CD4-positive, alpha-beta T cell treated with Interleukin-15 for 1 hour (primary cell): Measurements from ENCODE around the gene PBXIP1.
A peak's percentile ranks its signal among the peaks of the same experiment; 100 is the strongest.

Experiments
- DNase-seq: peaks from one replicate; pipeline ENCODE4 v3.0.0-alpha.2; 2020

The PBXIP1 gene

DNA sequence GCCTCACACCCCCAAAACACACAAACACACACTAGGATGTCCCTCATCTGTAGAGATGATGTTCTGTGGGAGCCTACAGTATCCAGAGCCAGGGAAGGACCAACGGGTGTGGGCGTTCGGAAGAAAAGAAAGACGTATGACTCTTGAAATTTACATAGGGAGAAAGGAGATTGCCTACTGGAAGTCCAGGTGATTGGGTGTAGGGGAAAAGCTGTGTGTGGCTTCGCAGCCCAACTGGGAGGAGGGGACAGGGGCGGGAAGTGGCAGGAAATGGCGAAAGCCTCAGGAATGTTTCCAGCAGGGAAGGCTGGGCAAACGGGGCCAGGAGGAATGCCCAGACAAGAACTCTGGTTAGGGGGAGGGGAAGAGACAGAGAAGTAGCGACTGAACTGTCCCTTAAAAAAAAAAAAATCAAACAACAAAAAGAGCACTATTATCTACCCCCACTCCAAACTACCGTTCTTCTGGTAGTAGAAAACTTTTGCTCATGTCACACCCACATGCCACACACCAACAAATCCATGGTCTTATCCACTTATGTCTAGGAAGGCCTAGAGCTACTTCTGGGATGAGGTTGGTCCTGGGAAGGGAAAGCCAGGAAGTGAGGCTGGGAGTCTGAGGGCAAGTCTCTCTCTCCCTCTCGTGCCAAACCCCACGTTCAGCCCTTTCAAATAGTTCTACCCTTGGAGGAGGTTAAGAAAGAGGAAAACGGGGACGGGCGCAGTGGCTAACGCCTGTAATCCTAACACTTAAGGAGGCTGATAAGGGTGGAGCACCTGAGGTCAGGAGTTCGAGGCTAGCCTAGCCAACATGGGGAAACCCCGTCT is 16.8 kb upstream of the PBXIP1 start:
- DNase-seq, result no peak

DNA sequence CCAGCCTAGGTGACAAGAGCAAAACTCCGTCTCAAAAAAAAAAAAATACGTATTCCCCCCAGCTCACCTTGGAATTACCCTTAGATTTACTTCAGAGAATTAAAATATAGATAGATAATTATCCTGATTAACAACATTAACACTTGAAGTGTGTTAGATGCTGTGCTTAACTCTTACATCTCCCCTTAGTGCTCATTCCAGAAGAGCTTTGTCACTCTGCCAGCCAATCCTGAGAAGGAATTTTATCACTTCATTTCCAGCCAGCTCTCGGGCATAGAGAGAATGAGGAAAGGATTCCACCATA is 16.3 kb upstream of the PBXIP1 start:
- DNase-seq, result no peak

DNA sequence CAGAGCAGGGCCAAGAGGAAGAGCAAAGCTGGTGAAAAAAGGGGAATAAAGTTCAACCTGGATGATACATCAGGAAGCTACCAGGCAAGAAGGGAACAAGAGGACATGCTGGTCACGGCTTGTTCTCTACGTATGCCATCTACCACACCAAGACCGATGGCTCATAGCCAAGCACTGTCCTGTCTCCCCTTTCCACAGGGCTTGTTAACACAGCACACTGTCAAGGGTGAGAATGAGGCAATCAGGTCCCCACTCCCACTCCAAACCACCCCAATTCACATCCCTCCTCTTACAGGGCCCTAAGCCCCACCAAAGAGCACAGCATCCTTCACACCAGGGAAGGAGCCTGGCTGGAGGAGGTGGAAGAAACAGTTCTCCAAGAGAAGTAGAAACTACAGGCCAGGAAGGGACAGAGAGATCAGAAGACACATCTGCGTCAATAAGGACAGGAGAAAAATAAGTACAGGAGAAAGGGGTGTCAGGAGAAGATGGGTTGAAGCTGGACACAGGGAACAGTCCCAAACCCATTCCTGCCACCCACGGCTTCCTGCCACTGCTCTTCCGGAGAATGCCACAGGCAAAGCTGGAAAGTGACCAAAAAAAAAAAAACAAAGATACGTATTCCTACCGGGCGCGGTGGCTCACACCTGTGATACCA is 15.6 kb upstream of the PBXIP1 start:
- no peak for DNase-seq

DNA sequence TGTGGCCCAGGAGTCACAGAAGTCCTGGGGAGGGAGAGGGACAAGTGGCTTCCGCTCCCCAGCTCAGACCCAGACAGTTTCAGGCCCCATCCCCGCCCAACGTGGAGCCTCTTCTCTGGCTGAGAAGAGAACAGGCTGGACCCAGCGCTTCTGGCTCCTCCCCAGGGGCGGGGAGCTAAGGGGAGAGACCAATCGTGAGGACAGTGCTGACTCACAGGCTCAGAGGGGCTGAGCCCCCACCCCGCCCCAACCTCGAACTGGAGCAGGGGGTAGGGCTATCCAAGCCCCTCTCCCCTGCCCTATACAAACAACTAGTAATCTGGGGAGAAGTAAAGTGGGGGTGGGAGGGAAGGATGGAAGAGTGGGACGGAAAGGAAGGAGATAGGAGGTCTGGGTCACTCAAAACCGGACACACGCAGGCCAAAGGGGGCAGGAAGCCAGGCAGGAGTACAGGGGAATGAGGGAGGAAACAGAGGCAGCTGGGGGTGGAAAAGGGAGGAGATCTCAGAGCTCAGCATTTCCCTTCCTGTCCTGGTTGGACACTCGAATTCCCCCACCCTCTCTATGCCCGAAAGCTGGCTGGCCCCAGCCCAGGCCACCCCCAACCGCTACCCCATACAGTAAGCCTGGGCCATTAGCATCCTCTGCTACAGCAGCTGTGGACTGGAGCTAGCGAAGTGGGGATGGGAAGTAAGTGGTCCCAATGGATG is 14.9 kb upstream of the PBXIP1 start, which contains the start of gene SHC1:
SHC1 (minus strand) TSS at position 117 of the 710 bp plus-strand sequence. CDS start 221 bp downstream, outside the sequence.
- peak; percentile 67 for DNase-seq

DNA sequence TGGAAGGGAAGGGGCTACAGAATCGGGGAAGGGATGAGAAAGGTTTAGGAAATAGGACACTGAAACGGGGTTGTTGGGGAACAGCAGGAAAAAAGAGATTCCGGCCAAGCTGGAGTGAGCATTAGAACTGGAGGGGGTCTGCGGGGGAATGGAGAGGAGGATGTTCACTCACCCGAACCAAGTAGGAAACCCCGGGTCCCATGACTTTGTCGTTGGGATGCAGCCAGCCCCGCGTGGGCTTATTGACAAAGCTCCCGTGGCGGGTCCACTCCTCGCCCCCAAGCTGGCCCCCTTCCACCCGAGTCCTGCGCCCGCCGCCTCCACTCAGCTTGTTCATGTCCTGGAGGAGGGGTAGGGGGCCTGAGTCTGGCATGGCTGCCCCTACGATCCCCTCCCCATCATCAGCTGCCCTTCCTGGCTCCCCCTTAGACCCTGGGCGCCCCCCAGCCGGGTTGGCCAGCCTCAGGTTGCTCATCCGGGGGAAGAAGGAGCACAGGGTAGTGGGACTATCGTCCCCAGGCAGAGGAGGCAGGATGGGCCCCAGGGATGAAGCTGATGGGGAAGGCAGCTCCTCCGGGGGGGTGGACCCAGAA is 14.1 kb upstream of the PBXIP1 start:
- DNase-seq, result no peak

DNA sequence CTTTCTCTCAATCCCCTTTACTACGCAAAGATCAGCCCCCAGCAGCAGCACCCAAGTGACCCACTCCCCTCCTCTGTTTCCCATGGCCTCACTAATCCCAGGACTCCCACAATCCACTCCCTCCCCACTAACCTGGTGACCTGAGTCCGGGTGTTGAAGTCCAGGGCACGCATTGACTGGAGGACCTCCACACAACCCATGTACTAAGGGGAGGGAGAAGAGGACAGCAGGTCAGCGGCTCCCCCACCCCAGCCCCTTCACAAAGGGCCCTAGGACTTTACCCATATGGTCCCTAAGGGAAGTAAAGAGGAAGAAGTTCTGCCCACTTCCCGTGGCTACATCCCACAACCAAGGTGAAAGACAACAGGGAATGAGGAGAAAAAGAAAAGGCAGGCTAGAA is 13.3 kb upstream of the PBXIP1 start:
- DNase-seq, result no peak

DNA sequence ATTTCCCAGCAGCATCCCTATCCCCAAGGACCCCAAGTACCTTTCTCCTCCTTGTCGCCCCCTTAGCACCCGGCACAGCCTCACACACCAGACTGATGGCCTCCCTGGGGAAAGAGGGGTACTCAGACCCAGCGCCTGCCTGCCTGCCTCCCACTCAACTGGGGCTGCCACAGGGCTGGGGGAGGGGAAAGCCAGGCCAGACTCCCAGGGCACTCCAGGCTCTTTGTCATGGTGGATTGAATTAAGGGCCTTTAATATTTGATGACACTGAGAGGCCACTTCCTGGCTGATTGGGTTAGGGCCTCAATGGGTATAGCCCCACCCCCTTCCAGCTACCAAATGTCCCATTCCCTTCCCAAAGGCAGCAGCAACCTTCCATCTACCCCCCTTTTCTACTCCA is 12.8 kb upstream of the PBXIP1 start:
- DNase-seq, result no peak

DNA sequence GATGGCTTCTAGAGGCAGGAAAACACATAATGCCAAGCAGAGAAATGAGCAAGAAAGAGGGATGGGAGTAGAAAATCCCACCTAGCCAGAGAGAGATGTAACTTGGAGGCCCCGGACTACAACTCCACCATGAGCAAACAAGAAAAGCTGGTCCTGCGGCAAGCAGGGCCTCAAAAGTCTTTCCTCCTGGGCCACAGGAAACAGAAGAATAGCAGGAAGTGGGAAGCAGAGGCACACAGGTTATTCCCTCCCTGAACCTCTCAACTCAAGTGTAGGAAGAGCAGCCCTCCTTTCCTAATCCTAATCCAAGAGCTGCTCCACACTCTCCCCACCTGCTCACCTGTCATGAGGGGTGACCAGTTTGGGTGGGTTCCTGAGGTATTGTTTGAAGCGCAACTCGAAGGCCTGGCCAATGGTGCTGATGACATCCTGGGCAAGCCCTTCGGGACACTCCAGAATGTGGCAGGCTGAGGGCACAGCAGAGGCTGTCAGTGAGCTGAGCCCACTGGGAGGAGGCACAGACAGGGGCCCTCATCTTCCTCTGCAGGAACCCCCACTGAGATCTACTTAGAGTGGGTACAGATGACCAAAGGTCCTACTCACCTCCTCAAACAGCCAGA is 11.5 kb upstream of the PBXIP1 start:
- DNase-seq, result no peak

DNA sequence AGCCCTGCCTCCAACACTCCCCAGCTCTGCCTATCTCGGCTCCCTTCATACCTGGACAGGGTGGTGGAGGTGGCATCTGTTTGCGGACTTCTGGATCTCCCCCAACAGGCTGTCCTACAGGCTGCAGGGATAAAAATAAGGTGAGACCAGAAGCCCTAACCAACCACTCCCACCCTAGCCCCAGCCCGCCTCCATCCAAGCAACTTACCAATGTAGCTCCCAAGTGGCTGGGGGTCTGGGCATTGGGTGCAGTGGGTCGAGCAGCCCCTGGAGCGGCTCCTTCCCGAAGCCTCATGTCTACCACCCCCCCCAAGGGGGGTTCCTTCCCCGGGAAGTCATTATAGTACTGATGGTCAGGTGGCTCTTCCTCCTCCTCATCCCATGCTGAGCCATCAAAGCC is 10.2 kb upstream of the PBXIP1 start:
- DNase-seq, result no peak

DNA sequence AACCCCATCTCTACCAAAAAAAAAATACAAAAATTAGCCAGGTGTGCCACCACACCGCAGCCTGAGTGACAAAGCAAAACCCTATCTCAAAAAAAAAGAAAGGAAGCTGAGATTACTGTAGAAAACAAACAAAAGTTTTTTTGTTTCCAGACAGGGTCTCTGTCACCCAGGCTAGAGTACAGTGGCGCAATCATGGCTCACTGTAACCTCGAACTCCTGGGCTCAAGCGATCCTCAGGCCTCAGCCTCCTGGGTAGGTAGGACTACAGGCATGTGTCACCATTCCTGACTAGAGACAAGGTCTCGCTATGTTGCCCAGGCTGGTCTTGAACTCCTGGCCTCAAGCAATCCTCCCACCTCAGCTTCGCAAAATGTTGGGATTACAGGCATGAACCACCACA is 8.5 kb upstream of the PBXIP1 start:
- DNase-seq, result no peak

DNA sequence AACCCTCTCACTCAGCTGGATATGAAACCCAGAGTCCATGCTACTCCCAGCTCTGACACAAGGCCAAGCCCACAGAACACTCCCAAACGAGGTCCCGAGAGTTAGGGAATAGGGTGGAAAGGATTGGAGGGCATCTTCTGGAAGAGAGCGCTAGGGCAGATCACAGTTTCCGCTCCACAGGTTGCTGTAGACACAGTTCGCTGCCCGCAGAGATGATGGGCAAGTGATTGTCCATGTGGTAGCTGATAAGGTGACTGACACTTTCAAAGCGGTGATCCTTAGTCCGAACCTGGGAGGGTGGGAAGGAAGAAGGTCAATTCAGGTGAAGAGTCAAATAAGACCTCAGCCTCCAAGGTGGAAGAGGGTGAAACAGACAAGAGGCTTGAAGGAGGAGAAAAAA is 7.7 kb upstream of the PBXIP1 start:
- no peak for DNase-seq

DNA sequence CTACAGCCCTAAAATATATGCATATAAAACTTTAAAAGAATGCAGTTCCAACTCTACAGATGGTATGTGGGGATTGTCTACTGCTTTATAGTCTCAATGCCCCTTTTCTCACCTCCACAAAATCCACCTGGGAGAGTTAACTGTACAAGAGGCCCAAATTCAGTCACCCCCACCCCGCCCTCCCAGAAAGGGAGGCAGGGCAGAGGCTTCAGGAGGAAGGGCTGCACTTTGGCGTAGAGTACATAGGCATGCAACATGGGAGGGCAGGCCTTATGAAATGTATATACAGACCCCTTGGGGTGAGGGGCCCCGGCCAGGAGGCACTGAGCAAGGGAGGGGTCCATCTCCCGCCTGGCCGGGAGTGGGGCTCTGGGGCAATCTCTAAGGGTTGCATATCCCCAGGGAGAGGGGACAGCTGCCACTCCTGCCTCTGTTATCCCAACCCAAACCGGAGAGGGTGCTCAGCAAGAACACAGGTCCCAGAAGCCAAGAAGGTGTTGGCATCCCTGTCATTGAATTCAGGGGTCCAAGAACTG is 7.0 kb upstream of the PBXIP1 start:
- DNase-seq, result no peak

DNA sequence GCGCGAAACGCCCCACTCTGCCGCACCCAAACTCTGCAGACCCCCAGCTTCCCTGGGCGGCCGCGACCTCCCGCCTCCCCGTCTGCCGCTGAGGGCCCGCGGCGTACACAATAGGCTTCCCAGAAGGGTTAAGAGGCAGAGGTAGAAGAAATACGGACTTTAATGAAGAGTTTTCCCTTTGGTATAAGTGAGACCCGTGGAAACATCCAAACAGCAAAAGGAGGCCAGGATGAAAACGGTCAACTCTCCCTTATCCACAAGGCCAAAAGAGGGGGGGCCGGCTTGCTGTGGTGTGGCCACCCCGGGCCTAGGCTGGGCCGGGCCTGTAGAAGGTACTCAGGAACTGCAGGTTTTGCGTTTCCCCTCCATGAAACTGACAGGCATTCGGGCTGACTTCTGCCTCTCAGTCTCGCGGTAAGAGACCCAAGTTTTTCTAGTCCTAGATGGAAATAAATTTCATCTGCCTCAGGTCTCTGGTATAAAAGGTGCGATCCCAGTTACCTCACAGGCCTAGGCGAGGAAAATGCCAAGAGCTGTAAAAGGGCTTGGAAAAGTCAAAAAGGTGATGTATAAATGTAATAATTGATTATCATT is 6.4 kb upstream of the PBXIP1 start:
- no peak for DNase-seq

DNA sequence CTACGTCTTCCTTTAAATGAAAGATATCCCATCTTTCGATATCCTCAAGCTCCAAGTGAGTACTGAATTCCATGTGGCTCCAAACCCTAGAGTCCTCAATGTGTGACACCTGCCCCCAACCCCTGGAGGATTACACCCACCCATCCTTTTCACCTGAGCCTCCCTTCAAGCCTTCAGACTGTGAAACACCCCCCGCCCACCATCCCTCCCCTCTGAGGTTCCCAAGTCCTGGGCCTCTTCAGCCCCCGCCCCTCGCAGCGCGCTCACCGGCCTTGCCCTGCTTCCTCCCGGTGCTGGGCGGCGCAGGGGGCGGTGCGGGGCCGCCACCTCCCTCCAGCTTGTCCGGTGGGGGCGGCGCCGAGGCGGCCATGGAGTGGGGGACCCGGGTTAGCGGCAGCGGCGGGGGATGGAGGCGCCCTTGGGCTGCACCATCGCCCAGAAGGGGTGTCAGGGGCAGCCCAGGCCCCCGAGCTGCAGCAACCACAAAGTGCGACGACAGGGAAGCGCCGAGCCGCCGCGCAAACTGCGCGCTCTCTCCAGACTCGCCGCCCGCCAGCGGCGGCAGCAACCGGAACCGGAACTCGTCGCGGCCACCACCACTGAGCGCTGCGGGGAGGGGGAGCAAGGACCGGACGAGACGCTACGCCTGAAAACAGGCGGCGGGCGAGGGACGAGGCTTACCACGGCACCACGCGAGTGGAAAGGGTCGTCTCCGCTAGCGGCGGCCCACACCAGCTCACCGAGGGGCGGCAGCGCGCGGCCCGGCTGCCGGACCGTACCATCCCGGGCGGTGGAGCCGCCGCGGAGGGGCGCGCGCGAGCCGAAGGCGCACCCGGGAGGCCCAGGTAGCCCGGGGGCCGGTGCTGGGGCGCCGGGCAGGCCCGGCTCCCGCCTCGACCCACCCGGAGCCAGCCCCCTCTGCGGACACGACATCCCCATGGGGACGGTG is 5.6 kb upstream of the PBXIP1 start, which contains the start of gene PYGO2:
PYGO2 (minus strand) TSS at position 576 of the 949 bp plus-strand sequence; CDS start at position 370, 206 bp downstream.
- peak; percentile 81 for DNase-seq

DNA sequence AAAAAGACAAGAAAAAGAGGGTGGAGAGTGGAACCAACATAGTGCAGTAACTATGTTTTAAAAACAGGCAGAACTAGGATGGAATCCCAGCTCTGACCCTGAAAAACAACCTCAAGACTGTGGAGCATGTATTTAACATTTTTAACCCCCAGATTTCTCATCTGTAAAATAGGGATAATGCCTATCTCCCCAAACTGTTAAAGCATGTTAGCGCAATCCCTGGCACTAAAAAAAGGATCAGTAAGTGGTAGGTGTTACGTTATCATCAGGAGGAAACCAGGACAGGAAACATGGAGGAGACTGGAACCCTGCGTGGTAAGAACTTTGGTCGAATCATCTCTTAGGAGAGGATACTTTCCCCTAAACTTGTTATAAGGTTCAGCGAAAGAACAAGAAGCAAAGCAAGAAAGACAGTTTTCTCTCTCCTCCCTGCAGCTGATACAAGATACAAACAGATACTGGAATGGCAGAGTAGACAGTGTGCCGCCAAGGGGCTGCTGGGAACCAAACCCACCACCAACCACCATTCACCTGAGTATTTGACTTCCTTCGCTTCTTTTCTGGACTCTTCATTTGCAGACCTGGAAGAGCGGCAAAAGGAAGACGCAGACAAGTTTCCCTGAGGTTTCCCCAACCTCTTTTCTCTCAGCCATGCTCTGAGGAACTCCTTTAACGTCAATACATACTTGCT is 4.7 kb upstream of the PBXIP1 start:
- no peak for DNase-seq

DNA sequence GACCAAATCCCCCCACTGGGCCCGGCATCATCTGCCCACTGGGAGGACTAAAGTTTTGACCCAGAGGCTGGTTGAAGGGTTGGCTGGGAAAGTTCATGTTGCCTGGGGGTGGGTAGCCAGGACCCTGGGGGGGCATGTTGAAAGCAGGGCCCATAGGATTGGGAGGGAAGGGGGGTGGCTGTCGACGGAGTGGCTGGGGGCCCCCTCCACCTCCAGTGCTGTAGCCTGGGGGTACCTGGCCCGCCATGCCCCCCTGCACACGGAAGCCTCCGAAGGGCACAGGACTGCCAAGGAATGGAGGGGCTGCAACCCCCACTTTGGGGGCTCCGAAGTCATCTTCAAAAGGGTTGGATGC is 3.5 kb upstream of the PBXIP1 start:
- DNase-seq, result no peak

DNA sequence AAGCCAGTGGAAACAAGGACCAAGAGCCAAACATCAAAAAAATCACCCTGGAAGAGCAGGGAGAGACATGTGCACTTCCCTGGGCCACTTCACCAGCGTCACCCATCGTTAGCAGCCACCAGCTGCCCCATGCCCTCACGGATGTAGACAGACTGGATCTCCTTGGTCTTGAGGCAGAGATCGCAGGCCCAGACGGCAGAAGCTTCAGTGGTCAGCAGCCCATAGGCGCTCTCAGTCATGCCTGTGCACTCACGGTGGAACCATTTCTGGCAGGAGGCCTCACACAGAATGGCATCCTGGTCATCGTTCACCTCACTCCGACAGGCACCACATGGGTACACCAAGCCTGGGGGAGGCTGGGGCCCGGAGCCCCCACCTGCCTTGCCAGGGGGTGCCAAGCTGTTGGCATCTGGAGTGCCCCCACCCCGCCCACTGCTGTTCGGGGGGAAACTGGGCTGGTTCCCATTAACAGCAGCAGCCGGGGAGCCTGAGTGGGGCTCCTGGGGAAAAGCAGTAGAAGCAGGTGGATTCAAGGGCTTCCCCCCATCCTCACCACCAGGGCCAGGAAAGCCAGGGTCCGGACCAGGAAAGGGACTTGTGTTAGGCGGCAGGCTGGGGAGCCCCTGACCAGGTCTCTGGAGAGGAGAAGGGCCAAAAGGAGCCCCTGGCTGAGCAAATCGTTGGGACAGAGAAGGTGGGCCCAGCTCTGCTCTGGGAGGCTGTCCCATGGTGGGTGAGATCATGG is 3.0 kb upstream of the PBXIP1 start:
- DNase-seq, result no peak

DNA sequence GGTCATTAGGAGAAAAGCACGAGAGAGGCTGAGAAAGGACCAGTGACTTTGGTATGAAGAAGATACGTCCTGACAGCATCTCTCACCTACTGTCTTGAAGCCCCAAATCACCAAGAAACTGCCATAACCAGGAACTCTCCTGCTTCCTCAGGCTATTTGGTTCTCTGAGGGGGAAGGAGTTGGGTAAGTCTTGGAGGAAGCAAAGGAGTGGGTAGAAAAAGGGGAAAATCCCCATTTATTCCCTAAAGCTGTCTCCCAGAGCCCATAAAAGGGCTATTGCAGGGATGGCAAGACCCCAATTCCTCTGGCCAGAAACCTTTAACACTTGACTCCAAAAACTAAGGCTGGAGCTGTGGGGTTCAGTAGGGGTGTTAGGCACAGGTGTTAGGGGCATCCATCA is 2.1 kb upstream of the PBXIP1 start:
- DNase-seq, result no peak

DNA sequence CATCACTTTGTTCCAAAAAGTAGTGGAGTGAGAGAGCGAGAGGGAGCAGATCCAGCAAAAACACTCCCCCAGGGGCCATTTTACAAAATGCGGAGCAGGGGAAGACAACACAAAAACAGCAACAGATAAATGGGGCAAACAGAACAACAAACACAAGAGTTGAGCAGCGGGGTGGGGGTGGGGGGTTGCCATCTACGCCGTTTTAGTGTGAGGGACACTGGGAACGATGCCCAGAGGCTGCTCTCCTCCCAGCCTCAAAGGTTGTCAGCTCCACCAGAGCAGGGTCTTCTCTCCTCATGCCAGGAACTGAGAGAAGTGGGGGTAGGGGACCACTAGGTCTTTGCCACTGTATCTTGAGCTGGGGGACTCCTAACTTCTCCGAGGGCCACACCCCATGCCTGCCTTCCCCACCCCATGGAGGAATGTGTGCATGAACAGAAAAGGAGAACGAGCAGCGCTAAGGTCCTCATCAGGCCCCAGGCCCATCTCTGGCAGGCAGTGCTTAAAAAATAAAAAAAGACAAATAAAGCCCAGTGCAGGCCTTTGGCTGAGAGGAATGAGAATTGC is 1.3 kb upstream of the PBXIP1 start:
- no peak for DNase-seq

DNA sequence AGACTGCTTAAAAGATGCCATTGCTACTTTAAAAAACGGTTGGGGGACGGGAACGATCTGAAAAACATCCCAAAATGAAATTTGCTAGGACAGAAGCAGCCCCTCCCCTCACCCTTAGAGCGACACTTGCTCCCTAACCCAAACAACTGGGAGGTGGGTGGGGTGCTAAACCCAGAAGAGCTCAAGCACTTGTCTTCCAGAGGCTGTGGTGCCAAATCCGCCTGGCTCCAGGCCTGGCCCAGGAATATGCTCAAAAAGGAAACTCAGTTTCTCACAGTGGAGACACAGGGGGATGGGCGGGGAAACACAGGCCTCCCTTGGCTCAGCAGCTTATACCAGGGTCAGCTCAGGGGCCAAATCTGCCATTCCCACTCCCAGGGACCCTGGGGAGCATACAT is 644 bp upstream of the PBXIP1 start:
- DNase-seq, result no peak
